GM12878 (cell line): ENCODE results near the gene SLF2.

Experiments
- ETV6 ChIP-seq, 2 experiments: fragments of 450-650 bp in 1 of 2; IDR thresholded peaks in 1 of 2; conservative IDR thresholded peaks in 1 of 2; 2 replicates each; pipeline ENCODE4 v1.6.1; 2014; ENCODE audit warnings: antibody characterized with exemption in 1 of 2, borderline replicate concordance in 1 of 2, low read depth in 1 of 2, mild to moderate bottlenecking in 1 of 2, moderate library complexity in 1 of 2
- TF ChIP-seq, protein P1 (sequence below), 3 experiments: IDR thresholded peaks in 2 of 3; conservative IDR thresholded peaks in 1 of 3; 2 replicates each; pipeline ENCODE4 v1.5.1; 2011; ENCODE audit warnings: low read depth in 3 of 3, low read length in 3 of 3, mild to moderate bottlenecking in 3 of 3, control low read depth in 2 of 3, moderate library complexity in 2 of 3, inconsistent platforms in 1 of 3, mixed read lengths in 1 of 3; ENCODE audit not compliant: control insufficient read depth in 2 of 3, insufficient read depth in 1 of 3; ENCODE audit errors: extremely low read depth in 1 of 3

DNA sequence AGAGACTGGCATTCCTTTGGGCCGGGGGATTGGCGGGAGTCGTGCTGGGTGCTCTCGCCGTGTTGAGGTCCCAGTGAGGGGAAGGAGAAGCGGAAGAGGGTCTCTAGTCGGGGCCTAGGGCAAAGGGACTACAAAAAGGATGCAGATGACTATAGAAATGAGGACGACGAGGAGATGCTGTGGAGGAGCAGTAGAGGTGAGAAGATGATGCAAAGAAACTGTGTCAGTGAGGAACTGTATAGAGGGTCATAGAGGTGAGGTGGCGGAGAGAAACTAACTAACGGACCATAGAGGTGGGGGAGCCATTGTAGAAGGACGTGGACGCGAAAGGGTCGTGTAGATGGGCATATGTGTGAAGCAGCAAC, 74.9 kb downstream of the SLF2 start:
- no peak for TF ChIP-seq ETV6 (conservative IDR thresholded peaks at IDR 0.05 in 1 of 2, IDR thresholded peaks at IDR 0.05 in 1 of 2; ENCODE audit: borderline replicate concordance in 1 of 2, low read depth in 1 of 2)
- TF ChIP-seq, protein P1, sequence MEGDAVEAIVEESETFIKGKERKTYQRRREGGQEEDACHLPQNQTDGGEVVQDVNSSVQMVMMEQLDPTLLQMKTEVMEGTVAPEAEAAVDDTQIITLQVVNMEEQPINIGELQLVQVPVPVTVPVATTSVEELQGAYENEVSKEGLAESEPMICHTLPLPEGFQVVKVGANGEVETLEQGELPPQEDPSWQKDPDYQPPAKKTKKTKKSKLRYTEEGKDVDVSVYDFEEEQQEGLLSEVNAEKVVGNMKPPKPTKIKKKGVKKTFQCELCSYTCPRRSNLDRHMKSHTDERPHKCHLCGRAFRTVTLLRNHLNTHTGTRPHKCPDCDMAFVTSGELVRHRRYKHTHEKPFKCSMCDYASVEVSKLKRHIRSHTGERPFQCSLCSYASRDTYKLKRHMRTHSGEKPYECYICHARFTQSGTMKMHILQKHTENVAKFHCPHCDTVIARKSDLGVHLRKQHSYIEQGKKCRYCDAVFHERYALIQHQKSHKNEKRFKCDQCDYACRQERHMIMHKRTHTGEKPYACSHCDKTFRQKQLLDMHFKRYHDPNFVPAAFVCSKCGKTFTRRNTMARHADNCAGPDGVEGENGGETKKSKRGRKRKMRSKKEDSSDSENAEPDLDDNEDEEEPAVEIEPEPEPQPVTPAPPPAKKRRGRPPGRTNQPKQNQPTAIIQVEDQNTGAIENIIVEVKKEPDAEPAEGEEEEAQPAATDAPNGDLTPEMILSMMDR (IDR thresholded peaks at IDR 0.05 in 2 of 3, conservative IDR thresholded peaks at IDR 0.05 in 1 of 3; ENCODE audit: control insufficient read depth in 2 of 3, extremely low read depth in 1 of 3, insufficient read depth in 1 of 3, low read depth in 3 of 3, low read length in 3 of 3), result no peak
